ENCODE measurements around the gene SFSWAP.

GRCh38 chr12:131817241-131817640 is 106.4 kb downstream of the SFSWAP start:
- TF ChIP-seq CTCF (IDR thresholded peaks at IDR 0.05) (no peak), POLR2A (IDR thresholded peaks at IDR 0.05) (no peak), POLR2AphosphoS5 (IDR thresholded peaks at IDR 0.05) (no peak)

Data from stomach (tissue), 4 donors.